Dedifferentiated amniotic fluid mesenchymal stem cell (primary cell): ENCODE measurements around the gene AP3B2.

Source experiments
- DNase-seq: peaks from one replicate; pipeline ENCODE4 v3.0.0-alpha.2; 2016; ENCODE audit errors: extremely low spot score

Gene AP3B2

GRCh38 chr15:82692171-82692570 lies 17.5 kb downstream of the AP3B2 start:
- no peak for DNase-seq

DNA sequence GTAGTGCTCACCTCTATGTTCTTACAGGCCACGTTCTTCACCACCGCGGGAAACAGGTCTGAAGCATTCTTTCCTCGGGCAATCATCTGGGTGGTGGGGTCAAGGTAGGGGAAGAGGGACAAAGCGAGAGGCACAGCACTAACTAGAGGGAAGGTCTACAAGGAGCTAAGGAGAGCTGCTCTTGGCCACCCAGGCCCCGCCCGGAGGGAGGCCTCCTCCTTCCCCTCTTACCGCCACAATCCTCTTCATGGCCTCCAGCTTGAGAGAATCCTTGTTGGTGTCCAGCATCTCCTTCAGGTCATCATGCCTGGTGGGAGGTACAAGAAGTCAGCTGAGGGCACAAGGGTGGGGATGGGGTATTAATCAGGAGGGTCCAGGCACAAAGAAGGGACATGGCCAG lies 20.5 kb downstream of the AP3B2 start:
- DNase-seq: no peak

DNA sequence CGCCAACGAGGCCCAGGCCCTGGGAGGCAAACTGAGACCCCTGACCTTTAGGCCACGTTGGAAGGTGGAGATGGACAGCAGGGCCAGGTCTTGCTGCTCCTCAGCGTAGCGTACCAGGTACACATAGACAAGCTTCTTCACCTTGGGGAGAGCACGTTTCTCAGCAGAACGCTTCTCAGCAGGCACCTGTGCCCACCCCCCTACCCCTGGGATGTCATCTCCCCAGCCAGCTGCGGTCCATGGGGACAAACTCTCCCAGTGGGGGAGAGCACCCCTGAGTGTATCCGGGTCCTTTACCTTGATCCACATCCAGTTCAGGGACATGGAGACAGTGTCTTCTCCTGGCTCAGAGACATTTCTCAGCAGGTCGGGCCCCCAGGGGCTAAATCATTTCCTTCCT lies 21.0 kb downstream of the AP3B2 start:
- no peak for DNase-seq

DNA sequence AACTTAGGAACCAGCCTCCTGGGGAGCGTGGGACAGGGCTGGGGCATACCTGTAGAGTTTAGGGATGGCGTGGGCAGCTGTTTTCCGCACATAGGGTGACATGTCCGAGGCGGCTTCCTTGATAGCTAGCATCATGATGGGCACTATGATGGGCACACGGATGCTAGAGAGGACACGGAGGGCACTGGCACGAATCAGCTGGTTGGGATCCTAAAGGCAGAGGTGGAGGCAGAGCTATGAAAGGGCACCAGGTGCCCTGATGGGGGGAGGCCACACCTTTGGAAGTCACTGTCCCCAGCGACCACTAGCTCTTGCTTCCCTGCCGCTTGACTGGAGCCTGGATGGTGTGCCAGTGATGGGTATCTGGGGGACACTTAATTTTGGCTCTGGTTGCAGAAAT lies 28.3 kb downstream of the AP3B2 start:
- no peak for DNase-seq

DNA sequence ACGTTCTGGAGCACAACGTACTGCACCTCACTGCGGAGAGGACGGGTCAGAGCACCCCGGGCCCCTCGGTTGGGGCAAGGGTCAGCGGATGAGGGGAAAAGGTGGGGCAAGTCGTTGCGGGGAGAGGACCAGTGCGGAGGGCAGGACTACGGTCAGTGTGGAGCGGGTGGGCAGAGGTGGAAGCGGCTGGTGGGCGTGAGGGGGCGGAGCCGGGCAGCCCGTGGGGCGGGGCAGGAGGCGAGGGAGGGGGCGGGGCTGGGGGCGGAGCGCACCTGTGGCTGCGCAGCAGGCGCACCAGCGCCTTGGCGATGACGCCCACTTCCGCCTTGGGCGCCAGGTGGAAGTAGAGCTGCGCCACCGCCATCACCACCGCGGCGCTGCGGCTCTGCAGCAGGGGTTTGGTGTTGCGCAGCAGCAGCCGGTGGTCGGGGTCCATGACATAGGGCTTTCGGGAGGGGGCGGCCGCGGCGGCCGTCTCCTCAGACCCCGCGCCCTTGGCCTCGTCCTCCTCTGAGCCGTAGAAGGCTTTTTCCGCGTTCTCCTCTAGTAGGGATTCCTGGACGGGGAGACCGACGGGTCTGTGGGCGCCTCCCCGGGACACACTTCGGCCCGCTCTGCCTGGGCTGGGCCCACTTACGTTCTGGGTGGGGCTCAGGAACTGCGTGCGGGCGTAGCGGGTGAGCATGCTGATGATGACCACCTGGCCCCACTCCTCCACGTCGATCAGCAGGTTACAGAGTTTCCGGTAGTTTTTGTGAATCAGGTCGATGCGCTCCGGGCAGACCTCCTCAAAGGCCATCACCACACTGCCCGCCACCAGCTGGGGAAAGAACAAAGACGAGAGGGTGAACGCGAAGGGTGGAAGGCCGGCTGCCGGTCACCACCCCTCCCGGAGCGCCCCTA lies 29.2 kb downstream of the AP3B2 start:
- no peak for DNase-seq

DNA sequence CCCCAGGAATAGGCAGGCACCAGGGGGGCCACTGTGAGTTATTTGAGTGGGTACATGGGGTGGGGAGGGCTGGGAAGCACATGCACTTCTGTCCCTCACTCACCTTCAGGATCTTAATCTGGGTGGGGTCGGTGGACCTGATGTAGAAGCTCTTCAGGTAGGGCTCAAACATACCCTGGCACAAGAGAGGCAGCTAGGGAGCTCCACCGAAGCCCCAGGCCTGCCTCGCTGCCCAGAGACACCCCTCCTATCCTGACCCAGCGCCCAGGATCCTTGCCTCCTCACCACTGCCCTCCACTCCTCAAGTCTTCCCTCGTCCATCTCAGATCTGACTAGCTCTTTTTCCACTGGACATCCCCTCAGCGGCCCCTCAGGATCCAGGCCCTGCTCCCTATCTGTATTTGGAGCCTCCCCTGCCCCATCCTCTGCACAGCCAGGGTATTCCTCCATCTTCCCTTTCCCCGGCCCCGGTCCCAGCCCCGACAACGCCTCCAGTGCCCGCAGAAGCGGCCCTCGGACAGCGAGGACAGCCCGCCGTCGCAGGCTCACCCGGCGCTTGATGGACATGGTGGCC lies 30.0 kb downstream of the AP3B2 start:
- DNase-seq: no peak

- DNase-seq: no peak
Observed at GRCh38 chr15:82677720-82678323, 31.9 kb downstream of the AP3B2 start.

DNA sequence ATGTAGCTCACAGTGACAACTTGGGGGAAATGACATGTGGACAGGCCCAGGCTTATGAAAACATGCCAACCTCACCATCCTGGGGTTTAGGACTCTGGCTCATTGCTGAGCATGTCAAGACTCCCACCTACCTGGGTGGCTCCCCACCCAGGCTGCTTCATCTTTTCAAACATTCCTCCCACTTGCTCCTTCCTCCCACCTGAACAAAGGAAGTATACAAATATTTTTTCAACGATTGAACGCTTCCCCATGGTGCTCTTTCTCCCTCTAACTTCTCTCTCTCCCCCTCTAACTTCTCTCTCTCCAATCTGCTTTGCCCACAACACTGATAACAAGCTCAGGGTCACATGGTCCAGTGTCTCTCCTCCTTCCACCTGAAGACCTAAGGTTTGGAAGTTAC lies 34.8 kb downstream of the AP3B2 start:
- DNase-seq: no peak

- no peak for DNase-seq
Observed at GRCh38 chr15:82670699-82671098, 39.0 kb downstream of the AP3B2 start.

GRCh38 chr15:82666606-82667005 lies 43.1 kb downstream of the AP3B2 start:
- no peak for DNase-seq

DNA sequence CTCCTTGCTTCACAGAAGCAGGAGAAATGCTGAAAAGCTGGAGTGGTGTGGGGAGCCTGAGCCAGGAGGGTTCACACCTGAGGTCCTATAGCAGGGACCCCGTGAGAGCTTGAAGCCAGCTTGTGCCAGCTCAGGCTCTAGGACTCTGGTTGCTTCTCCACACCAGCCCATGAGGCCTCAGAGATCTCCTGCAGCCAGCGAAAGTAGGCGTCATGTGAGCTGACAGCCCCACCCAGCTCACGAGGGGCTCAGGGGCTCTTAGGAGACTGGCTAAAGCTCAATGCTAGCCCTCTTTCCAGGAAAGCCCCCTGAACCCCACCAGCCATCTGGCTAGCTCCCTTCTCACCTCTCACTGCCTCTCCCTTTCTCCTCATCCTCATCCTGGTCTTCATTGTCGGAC lies 45.7 kb downstream of the AP3B2 start:
- no peak for DNase-seq

DNA sequence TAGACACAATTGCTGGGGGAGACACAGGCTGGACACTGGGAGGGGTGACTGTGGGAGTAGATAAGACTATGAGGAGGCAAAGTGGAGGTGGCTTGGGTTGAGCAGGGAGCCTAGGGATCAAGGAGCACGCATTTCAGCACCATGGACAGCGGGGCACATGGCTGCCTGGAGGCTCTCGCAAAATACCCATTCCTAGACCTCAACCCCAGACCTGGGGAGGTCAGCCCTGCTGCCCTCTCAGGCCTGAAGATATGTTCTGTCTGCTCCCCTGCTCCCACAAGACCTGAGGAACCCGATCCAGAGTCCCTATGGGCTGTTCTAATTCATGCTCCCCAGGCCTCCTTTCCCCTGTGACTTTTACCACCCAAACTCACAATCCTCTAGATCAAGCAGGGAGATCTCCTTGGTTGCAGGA lies 46.5 kb downstream of the AP3B2 start:
- no peak for DNase-seq

GRCh38 chr15:82662641-82663040 lies 47.0 kb downstream of the AP3B2 start:
- DNase-seq: no peak

DNA sequence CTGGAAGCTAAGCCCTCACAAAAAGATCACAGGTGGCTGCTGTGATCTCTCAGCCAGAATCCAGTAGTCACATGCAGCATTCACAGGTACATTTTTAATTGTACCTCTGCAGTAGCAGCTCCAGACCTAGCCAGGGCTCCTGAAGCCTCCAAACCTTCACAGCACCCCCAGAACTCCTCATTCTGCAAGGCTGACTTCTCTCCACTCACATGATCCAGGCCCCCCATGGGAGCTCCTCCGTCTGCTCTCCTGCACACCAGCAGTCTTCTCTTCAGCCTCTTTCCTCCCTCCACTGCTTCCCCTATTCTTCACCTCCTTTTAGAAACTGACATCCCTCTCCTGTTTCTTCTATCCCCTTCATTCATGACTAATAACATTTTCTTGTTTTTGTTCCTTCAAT lies 49.3 kb downstream of the AP3B2 start:
- no peak for DNase-seq

DNA sequence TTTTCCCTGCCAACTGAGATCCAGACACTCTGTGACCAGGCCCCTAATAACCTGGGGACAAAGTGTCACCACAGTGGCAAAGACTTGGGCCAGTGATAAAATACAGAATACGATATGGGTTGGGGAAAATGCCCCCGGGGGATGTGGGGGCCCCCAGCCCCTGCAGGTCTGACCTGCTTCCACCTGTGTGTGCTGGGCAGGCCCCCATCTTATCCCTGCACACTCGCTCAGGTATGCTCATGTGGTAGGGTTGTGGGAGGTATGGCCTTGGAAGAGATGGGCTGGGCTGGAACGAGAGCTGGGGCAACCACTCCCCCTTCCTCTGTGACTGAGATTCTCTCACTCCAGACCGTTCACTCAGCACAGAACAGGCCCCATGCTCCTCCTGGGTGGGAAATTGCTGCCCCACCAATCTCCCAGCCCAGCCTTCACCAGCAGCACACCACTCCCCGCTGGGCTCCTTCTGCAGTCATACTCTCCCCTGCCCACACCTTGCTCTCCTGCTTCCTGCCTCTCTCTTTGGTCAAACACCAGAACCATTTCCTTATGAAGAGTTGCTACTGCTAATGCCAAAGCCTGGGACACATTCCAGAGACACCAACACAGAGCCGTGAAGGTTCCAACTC lies 52.9 kb downstream of the AP3B2 start:
- no peak for DNase-seq

- DNase-seq: no peak
Observed at GRCh38 chr15:82655606-82656005, 54.1 kb downstream of the AP3B2 start.

DNA sequence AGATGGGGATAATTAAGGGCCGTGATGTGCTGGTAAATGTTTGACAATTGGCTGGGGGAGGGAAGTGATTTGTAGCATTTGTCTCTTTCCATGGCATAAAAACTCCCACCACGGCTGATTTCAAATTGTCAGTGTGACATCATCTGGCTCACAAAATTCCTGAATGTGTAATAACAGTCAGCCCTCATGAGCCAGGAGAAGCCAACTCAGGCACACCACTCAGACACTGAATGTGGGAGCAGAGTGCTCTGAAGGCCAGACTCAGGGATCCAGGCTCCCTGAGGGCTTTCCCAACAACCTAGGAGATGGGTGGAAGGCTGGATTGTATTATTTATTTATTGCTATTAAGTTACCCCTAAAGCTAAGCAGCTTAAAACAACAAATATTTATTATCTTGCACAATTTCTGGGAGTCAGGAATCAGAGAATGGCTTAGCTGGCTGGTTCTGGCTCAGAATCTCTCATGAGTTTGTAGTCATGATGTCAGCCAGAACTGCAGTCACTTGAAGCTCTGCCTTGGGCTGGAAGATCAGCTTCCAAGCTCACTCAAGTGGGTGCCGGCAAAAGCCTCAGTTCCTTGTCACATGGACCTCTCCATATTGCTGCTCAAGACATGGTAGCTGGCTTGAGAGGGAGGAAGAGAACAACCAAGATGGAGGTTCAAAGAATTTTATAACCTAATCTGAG lies 56.0 kb downstream of the AP3B2 start:
- DNase-seq: no peak

DNA sequence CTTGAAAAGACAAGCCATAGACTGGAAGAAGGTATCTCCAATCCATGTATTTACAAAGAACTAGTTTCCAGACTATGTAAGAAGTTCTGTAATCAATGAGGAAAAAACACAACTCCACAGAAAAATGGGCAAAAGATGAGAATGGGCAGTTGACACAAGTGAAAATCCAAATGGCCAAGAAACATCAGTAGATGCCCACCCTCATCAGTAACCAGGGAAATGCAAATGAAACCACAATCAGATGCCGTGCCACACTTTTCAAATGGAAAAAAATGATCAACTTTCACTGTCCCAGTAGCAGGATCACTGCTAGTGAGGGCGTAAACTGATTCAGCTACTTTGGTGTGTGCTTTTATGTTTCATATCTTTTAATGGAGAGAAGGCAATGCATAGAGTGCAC lies 58.0 kb downstream of the AP3B2 start:
- no peak for DNase-seq

- no peak for DNase-seq
Observed at GRCh38 chr15:82650046-82650670, 59.5 kb downstream of the AP3B2 start.

- DNase-seq: no peak
Observed at GRCh38 chr15:82649226-82649999, 60.3 kb downstream of the AP3B2 start.
